HepG2 (cell line): Measurements from ENCODE around the gene SLC12A3. TPM values are rescaled to one million over a fixed set of nuclear protein-coding genes. Genes with fewer than 3 reads are reported as not detected.

Experiments used
- BCL6 ChIP-seq: IDR thresholded peaks from 2 replicates; pipeline ENCODE4 v1.6.1; 2016; ENCODE audit warnings: missing genetic modification reagents, missing compliant biosample characterization
- IRX3 ChIP-seq: sonication (generic); formaldehyde crosslinking; IDR thresholded peaks from 2 replicates; pipeline ENCODE4 v1.8.1; 2023; ENCODE audit warnings: mild to moderate bottlenecking, low read depth, missing genetic modification reagents, borderline replicate concordance
- JUND ChIP-seq: sonication (generic); formaldehyde crosslinking; IDR thresholded peaks from 2 replicates; pipeline ENCODE4 v1.8.0; 2022; ENCODE audit warnings: mild to moderate bottlenecking, missing genetic modification reagents
- MIXL1 ChIP-seq: IDR thresholded peaks from 2 replicates; pipeline ENCODE4 v1.6.1; 2016
- MZF1 ChIP-seq: sonication (generic); formaldehyde crosslinking; IDR thresholded peaks from 2 replicates; pipeline ENCODE4 v1.8.1; 2023; ENCODE audit warnings: mild to moderate bottlenecking, missing genetic modification reagents, borderline replicate concordance
- NBN ChIP-seq: fragments of 450-650 bp; conservative IDR thresholded peaks from 2 replicates; pipeline ENCODE4 v1.6.1; 2017
- ZNF234 ChIP-seq: sonication (generic); formaldehyde crosslinking; conservative IDR thresholded peaks from 2 replicates; pipeline ENCODE4 v1.5.1; 2020; ENCODE audit warnings: mild to moderate bottlenecking, missing genetic modification reagents
- ZNF333 ChIP-seq: sonication (generic); formaldehyde crosslinking; IDR thresholded peaks from 2 replicates; pipeline ENCODE4 v1.4.0; 2020; ENCODE audit warnings: mild to moderate bottlenecking, missing genetic modification reagents, borderline replicate concordance
- ZNF530 ChIP-seq: sonication (generic); formaldehyde crosslinking; IDR thresholded peaks from 2 replicates; pipeline ENCODE4 v1.5.0; 2020; ENCODE audit warnings: low read depth, mild to moderate bottlenecking, missing genetic modification reagents
- ZNF761 ChIP-seq: sonication (generic); formaldehyde crosslinking; conservative IDR thresholded peaks from 2 replicates; pipeline ENCODE4 v1.4.0; 2020; ENCODE audit warnings: mild to moderate bottlenecking, missing genetic modification reagents
- ZNF777 ChIP-seq: sonication (generic); formaldehyde crosslinking; IDR thresholded peaks from 2 replicates; pipeline ENCODE4 v1.4.0; 2020; ENCODE audit warnings: missing genetic modification reagents
- polyA plus RNA-seq, 8 experiments: library from polyadenylated mRNA; depleted of rRNA in 3 of 8; stranded (reverse) in 7 of 8; unstranded in 1 of 8; fragments of >200 nt; fragmentation: Illumina TruSeq in 4 of 8; extraction: Trizol in 4 of 8; gene quantifications; 2 replicates each; pipeline versions ENCODE4 v1.2.1 to v1.2.3, GENCODE V29; 2011 to 2016; ENCODE audit warnings: low read depth in 4 of 8, missing spikeins in 1 of 8, mixed read lengths in 1 of 8; ENCODE audit not compliant: insufficient read depth in 1 of 8
- total RNA-seq, 5 experiments: library from RNA; depleted of rRNA; stranded (reverse); fragments of >200 nt; fragmentation: Illumina TruSeq; extraction: Trizol; gene quantifications; 2 replicates each; pipeline ENCODE4 v1.2.3, GENCODE V29; 2016; ENCODE audit warnings: low read depth in 1 of 5
- TF ChIP-seq, protein P1 (sequence below): sonication (generic); formaldehyde crosslinking; IDR thresholded peaks from 2 replicates; pipeline ENCODE4 v1.9.0; 2021; ENCODE audit warnings: mild to moderate bottlenecking, missing genetic modification reagents
- TF ChIP-seq, protein P2 (sequence below): sonication (generic); formaldehyde crosslinking; IDR thresholded peaks from 2 replicates; pipeline ENCODE4 v1.8.0; 2022; ENCODE audit warnings: mild to moderate bottlenecking, missing genetic modification reagents, moderate library complexity
- TF ChIP-seq, protein P3 (sequence below): sonication (generic); formaldehyde crosslinking; IDR thresholded peaks from 2 replicates; pipeline ENCODE4 v1.5.1; 2020; ENCODE audit warnings: mild to moderate bottlenecking, missing genetic modification reagents, moderate library complexity
- TF ChIP-seq, protein P4 (sequence below): sonication (generic); formaldehyde crosslinking; IDR thresholded peaks from 2 replicates; pipeline ENCODE4 v1.4.0; 2020; ENCODE audit warnings: low read depth, mild to moderate bottlenecking, missing genetic modification reagents

Gene SLC12A3
- total and polyA plus RNA-seq, 2 of the 13 experiments (the other 11 are each of a cell fraction or from before 2014, with no cell fraction given) = 6.2 TPM; not detected in 1

DNA sequence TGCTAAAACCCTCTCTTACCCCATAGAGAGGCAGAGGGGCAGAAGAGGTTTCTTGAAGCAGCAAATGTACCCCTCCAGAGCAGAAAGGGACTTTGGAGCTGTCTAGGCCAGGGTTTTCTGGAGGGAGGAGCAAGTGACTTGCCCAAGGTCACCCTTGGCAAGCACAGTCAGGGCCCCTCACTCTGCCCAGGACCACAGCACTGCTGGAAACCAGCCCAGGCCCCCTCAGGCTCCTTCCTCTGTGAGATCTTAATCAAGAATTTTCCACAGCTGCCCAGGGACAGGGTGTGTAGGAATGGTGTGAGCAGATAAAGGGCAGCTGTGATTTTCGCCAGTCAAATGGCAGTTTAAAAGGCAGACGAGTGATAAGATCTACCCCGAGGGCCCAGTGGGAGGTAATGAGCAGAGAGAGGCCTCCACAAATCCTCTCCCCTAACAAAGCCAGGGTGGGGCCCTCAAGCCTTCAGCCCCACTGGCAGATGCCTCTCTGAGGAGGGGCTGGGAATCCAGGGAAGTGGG lies 3.9 kb upstream of the SLC12A3 start (continued):
- TF ChIP-seq, protein P1, sequence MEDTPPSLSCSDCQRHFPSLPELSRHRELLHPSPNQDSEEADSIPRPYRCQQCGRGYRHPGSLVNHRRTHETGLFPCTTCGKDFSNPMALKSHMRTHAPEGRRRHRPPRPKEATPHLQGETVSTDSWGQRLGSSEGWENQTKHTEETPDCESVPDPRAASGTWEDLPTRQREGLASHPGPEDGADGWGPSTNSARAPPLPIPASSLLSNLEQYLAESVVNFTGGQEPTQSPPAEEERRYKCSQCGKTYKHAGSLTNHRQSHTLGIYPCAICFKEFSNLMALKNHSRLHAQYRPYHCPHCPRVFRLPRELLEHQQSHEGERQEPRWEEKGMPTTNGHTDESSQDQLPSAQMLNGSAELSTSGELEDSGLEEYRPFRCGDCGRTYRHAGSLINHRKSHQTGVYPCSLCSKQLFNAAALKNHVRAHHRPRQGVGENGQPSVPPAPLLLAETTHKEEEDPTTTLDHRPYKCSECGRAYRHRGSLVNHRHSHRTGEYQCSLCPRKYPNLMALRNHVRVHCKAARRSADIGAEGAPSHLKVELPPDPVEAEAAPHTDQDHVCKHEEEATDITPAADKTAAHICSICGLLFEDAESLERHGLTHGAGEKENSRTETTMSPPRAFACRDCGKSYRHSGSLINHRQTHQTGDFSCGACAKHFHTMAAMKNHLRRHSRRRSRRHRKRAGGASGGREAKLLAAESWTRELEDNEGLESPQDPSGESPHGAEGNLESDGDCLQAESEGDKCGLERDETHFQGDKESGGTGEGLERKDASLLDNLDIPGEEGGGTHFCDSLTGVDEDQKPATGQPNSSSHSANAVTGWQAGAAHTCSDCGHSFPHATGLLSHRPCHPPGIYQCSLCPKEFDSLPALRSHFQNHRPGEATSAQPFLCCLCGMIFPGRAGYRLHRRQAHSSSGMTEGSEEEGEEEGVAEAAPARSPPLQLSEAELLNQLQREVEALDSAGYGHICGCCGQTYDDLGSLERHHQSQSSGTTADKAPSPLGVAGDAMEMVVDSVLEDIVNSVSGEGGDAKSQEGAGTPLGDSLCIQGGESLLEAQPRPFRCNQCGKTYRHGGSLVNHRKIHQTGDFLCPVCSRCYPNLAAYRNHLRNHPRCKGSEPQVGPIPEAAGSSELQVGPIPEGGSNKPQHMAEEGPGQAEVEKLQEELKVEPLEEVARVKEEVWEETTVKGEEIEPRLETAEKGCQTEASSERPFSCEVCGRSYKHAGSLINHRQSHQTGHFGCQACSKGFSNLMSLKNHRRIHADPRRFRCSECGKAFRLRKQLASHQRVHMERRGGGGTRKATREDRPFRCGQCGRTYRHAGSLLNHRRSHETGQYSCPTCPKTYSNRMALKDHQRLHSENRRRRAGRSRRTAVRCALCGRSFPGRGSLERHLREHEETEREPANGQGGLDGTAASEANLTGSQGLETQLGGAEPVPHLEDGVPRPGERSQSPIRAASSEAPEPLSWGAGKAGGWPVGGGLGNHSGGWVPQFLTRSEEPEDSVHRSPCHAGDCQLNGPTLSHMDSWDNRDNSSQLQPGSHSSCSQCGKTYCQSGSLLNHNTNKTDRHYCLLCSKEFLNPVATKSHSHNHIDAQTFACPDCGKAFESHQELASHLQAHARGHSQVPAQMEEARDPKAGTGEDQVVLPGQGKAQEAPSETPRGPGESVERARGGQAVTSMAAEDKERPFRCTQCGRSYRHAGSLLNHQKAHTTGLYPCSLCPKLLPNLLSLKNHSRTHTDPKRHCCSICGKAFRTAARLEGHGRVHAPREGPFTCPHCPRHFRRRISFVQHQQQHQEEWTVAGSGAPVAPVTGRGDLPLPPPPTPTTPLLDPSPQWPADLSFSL = no peak
- TF ChIP-seq ZNF234 = no peak
- TF ChIP-seq, protein P2, sequence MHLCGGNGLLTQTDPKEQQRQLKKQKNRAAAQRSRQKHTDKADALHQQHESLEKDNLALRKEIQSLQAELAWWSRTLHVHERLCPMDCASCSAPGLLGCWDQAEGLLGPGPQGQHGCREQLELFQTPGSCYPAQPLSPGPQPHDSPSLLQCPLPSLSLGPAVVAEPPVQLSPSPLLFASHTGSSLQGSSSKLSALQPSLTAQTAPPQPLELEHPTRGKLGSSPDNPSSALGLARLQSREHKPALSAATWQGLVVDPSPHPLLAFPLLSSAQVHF (CRISPR knock-in tag) = no peak
- no peak for TF ChIP-seq IRX3
- TF ChIP-seq BCL6 (CRISPR knock-in tag) = no peak
- TF ChIP-seq ZNF761 (CRISPR knock-in tag) = peak; percentile 81; the same call in 1 of the 2 replicates
- no peak for TF ChIP-seq ZNF530 (CRISPR knock-in tag)
- TF ChIP-seq JUND = no peak
- no peak for TF ChIP-seq ZNF777 (CRISPR knock-in tag)
- TF ChIP-seq, protein P3, sequence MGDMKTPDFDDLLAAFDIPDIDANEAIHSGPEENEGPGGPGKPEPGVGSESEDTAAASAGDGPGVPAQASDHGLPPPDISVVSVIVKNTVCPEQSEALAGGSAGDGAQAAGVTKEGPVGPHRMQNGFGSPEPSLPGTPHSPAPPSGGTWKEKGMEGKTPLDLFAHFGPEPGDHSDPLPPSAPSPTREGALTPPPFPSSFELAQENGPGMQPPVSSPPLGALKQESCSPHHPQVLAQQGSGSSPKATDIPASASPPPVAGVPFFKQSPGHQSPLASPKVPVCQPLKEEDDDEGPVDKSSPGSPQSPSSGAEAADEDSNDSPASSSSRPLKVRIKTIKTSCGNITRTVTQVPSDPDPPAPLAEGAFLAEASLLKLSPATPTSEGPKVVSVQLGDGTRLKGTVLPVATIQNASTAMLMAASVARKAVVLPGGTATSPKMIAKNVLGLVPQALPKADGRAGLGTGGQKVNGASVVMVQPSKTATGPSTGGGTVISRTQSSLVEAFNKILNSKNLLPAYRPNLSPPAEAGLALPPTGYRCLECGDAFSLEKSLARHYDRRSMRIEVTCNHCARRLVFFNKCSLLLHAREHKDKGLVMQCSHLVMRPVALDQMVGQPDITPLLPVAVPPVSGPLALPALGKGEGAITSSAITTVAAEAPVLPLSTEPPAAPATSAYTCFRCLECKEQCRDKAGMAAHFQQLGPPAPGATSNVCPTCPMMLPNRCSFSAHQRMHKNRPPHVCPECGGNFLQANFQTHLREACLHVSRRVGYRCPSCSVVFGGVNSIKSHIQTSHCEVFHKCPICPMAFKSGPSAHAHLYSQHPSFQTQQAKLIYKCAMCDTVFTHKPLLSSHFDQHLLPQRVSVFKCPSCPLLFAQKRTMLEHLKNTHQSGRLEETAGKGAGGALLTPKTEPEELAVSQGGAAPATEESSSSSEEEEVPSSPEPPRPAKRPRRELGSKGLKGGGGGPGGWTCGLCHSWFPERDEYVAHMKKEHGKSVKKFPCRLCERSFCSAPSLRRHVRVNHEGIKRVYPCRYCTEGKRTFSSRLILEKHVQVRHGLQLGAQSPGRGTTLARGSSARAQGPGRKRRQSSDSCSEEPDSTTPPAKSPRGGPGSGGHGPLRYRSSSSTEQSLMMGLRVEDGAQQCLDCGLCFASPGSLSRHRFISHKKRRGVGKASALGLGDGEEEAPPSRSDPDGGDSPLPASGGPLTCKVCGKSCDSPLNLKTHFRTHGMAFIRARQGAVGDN (CRISPR knock-in tag) = peak; percentile 43; the same call in 1 of the 2 replicates
- no peak for TF ChIP-seq ZNF333 (CRISPR knock-in tag)
- TF ChIP-seq NBN = no peak
- no peak for TF ChIP-seq MZF1 (CRISPR knock-in tag)
- no peak for TF ChIP-seq MIXL1 (CRISPR knock-in tag)
- TF ChIP-seq, protein P4, sequence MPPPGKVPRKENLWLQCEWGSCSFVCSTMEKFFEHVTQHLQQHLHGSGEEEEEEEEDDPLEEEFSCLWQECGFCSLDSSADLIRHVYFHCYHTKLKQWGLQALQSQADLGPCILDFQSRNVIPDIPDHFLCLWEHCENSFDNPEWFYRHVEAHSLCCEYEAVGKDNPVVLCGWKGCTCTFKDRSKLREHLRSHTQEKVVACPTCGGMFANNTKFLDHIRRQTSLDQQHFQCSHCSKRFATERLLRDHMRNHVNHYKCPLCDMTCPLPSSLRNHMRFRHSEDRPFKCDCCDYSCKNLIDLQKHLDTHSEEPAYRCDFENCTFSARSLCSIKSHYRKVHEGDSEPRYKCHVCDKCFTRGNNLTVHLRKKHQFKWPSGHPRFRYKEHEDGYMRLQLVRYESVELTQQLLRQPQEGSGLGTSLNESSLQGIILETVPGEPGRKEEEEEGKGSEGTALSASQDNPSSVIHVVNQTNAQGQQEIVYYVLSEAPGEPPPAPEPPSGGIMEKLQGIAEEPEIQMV (CRISPR knock-in tag) = no peak
